ENCODE data around the gene RANBP17.
"Not testable (repeated sequence)": the region's sequence is repeated elsewhere in the genome, so short reads cannot be mapped to it uniquely, and the experiment has no call there.

Gene RANBP17

GRCh38 chr5:170907758-170908157, 45.9 kb downstream of the RANBP17 start:
- no peak overlapping the region for H3K4me3 ChIP-seq (ENCODE audit: low read depth in 1 of 2, low read length in 2 of 2)
- H3K27ac ChIP-seq (ENCODE audit: low read length) = no peak overlapping the region

DNA sequence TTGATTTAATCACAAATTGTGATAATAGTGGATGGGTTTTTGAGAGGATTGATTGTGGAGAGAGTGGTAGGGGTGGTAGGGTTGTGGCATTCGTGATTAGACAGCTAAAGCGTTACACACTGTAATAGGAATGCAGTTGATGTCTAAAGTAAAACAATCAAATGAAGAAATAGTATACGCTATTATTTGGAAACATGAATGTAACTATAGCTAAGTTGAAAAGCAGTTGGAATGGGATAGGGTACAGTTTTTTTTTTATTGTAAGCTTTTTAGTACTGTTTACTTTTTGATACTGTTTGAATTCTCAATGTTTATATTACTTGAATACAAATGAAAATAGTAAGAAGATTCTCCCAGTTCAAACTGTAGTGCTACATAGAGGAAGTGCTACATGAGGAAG, 51.8 kb downstream of the RANBP17 start:
- Histone ChIP-seq H3K4me3 (ENCODE audit: low read depth in 1 of 2, low read length in 2 of 2) (no peak overlapping the region), H3K4me1 (ENCODE audit: control insufficient read depth in 1 of 2, insufficient read depth in 2 of 2, low read length in 2 of 2) (no peaks in the 10 kb centered on the region), H3K36me3 (ENCODE audit: control insufficient read depth in 1 of 2, insufficient read depth in 2 of 2, low read length in 2 of 2) (no peaks in the 10 kb centered on the region), H3K9me3 (ENCODE audit: control insufficient read depth in 1 of 2, low read length in 2 of 2) (no peaks in the 10 kb centered on the region), H3K27ac (ENCODE audit: low read length) (no peak overlapping the region), H3K27me3 (ENCODE audit: low read depth, low read length) (no peaks in the 10 kb centered on the region)

More at GRCh38 chr5:170907758-170908157, 45.9 kb downstream of the RANBP17 start:
- no peaks in the 10 kb centered on the region for H3K4me1 ChIP-seq (ENCODE audit: control insufficient read depth in 1 of 2, insufficient read depth in 2 of 2, low read length in 2 of 2)
- no peaks in the 10 kb centered on the region for H3K27me3 ChIP-seq (ENCODE audit: low read depth, low read length)
- H3K36me3 ChIP-seq (ENCODE audit: control insufficient read depth in 1 of 2, insufficient read depth in 2 of 2, low read length in 2 of 2) = no peaks in the 10 kb centered on the region
- no peaks in the 10 kb centered on the region for H3K9me3 ChIP-seq (ENCODE audit: control insufficient read depth in 1 of 2, low read length in 2 of 2)

DNA sequence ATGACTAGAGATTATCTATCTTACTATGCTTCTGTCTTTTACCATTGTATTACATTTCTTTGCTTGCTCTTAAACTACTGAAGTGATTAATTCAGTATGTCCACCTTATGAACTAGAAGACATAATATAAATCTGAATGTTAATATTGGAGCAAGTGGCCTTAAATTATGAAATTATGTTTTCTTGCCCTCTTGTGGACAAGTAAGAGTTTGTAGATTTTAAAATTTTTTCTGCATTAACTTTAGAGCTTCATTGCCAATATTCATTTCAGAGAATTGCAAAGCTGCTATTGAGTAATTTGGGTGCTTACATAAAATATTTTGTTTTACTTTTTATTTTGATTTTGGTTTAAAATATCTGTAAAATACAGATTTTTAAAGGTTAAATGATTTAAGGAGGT, 55.3 kb downstream of the RANBP17 start:
- Histone ChIP-seq H3K27ac (ENCODE audit: low read length) (no peak overlapping the region), H3K9me3 (ENCODE audit: control insufficient read depth in 1 of 2, low read length in 2 of 2) (no peaks in the 10 kb centered on the region), H3K27me3 (ENCODE audit: low read depth, low read length) (no peaks in the 10 kb centered on the region), H3K4me3 (ENCODE audit: low read depth in 1 of 2, low read length in 2 of 2) (no peak overlapping the region), H3K4me1 (ENCODE audit: control insufficient read depth in 1 of 2, insufficient read depth in 2 of 2, low read length in 2 of 2) (no peaks in the 10 kb centered on the region), H3K36me3 (ENCODE audit: control insufficient read depth in 1 of 2, insufficient read depth in 2 of 2, low read length in 2 of 2) (no peaks in the 10 kb centered on the region)

DNA sequence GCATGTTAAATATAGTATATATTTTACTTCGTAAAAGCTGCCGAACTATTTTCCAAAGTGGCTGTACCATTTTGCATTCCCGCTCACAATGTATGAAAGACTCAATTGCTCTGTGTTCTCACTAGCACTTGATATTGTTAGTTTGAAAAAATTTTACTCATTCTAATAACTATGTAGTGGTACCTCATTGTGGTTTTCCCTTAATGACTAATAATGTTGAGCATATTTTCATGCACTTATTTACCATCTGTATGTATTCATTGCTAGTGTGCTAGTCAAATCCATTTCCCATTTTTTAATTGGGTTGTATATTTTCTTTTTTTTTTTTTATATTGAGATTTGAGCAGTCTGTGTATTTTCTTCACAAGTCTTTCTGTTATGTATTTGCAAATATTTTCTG, 58.4 kb downstream of the RANBP17 start:
- no peaks in the 10 kb centered on the region for H3K4me1 ChIP-seq (ENCODE audit: control insufficient read depth in 1 of 2, insufficient read depth in 2 of 2, low read length in 2 of 2)
- H3K9me3 ChIP-seq (ENCODE audit: control insufficient read depth in 1 of 2, low read length in 2 of 2) = no peaks in the 10 kb centered on the region
- no peaks in the 10 kb centered on the region for H3K27me3 ChIP-seq (ENCODE audit: low read depth, low read length)
- no peak overlapping the region for H3K4me3 ChIP-seq (ENCODE audit: low read depth in 1 of 2, low read length in 2 of 2)
- no peaks in the 10 kb centered on the region for H3K36me3 ChIP-seq (ENCODE audit: control insufficient read depth in 1 of 2, insufficient read depth in 2 of 2, low read length in 2 of 2)
- H3K27ac ChIP-seq (ENCODE audit: low read length) = no peak overlapping the region

GRCh38 chr5:170922331-170922730, 60.5 kb downstream of the RANBP17 start:
- not testable (repeated sequence) for H3K27me3 ChIP-seq (ENCODE audit: low read depth, low read length); H3K4me3 ChIP-seq (ENCODE audit: low read depth in 1 of 2, low read length in 2 of 2); H3K36me3 ChIP-seq (ENCODE audit: control insufficient read depth in 1 of 2, insufficient read depth in 2 of 2, low read length in 2 of 2); H3K4me1 ChIP-seq (ENCODE audit: control insufficient read depth in 1 of 2, insufficient read depth in 2 of 2, low read length in 2 of 2); H3K27ac ChIP-seq (ENCODE audit: low read length); H3K9me3 ChIP-seq (ENCODE audit: control insufficient read depth in 1 of 2, low read length in 2 of 2)

GRCh38 chr5:170923910-170924620, 62.2 kb downstream of the RANBP17 start:
- Histone ChIP-seq H3K9me3 (ENCODE audit: control insufficient read depth in 1 of 2, low read length in 2 of 2) (no peaks in the 10 kb centered on the region), H3K36me3 (ENCODE audit: control insufficient read depth in 1 of 2, insufficient read depth in 2 of 2, low read length in 2 of 2) (no peaks in the 10 kb centered on the region), H3K27ac (ENCODE audit: low read length) (no peak overlapping the region), H3K4me3 (ENCODE audit: low read depth in 1 of 2, low read length in 2 of 2) (no peak overlapping the region), H3K4me1 (ENCODE audit: control insufficient read depth in 1 of 2, insufficient read depth in 2 of 2, low read length in 2 of 2) (no peaks in the 10 kb centered on the region), H3K27me3 (ENCODE audit: low read depth, low read length) (no peaks in the 10 kb centered on the region)

GRCh38 chr5:170935534-170936218, 73.9 kb downstream of the RANBP17 start:
- not testable (repeated sequence) for H3K36me3 ChIP-seq (ENCODE audit: control insufficient read depth in 1 of 2, insufficient read depth in 2 of 2, low read length in 2 of 2); H3K4me1 ChIP-seq (ENCODE audit: control insufficient read depth in 1 of 2, insufficient read depth in 2 of 2, low read length in 2 of 2); H3K27ac ChIP-seq (ENCODE audit: low read length); H3K4me3 ChIP-seq (ENCODE audit: low read depth in 1 of 2, low read length in 2 of 2); H3K27me3 ChIP-seq (ENCODE audit: low read depth, low read length); H3K9me3 ChIP-seq (ENCODE audit: control insufficient read depth in 1 of 2, low read length in 2 of 2)

GRCh38 chr5:170937072-170937471, 75.3 kb downstream of the RANBP17 start:
- H3K27ac ChIP-seq (ENCODE audit: low read length) = no peak overlapping the region
- H3K36me3 ChIP-seq (ENCODE audit: control insufficient read depth in 1 of 2, insufficient read depth in 2 of 2, low read length in 2 of 2) = no peaks in the 10 kb centered on the region
- no peak overlapping the region for H3K4me3 ChIP-seq (ENCODE audit: low read depth in 1 of 2, low read length in 2 of 2)
- no peaks in the 10 kb centered on the region for H3K9me3 ChIP-seq (ENCODE audit: control insufficient read depth in 1 of 2, low read length in 2 of 2)
- H3K27me3 ChIP-seq (ENCODE audit: low read depth, low read length) = no peaks in the 10 kb centered on the region
- no peaks in the 10 kb centered on the region for H3K4me1 ChIP-seq (ENCODE audit: control insufficient read depth in 1 of 2, insufficient read depth in 2 of 2, low read length in 2 of 2)

GRCh38 chr5:170937914-170938313, 76.1 kb downstream of the RANBP17 start:
- Histone ChIP-seq H3K27me3 (ENCODE audit: low read depth, low read length) (no peaks in the 10 kb centered on the region), H3K4me3 (ENCODE audit: low read depth in 1 of 2, low read length in 2 of 2) (no peak overlapping the region), H3K9me3 (ENCODE audit: control insufficient read depth in 1 of 2, low read length in 2 of 2) (no peaks in the 10 kb centered on the region), H3K27ac (ENCODE audit: low read length) (no peak overlapping the region), H3K4me1 (ENCODE audit: control insufficient read depth in 1 of 2, insufficient read depth in 2 of 2, low read length in 2 of 2) (no peaks in the 10 kb centered on the region), H3K36me3 (ENCODE audit: control insufficient read depth in 1 of 2, insufficient read depth in 2 of 2, low read length in 2 of 2) (no peaks in the 10 kb centered on the region)

- Histone ChIP-seq H3K27me3 (ENCODE audit: low read depth, low read length) (no peaks in the 10 kb centered on the region), H3K9me3 (ENCODE audit: control insufficient read depth in 1 of 2, low read length in 2 of 2) (no peaks in the 10 kb centered on the region), H3K4me1 (ENCODE audit: control insufficient read depth in 1 of 2, insufficient read depth in 2 of 2, low read length in 2 of 2) (no peaks in the 10 kb centered on the region), H3K27ac (ENCODE audit: low read length) (no peak overlapping the region), H3K4me3 (ENCODE audit: low read depth in 1 of 2, low read length in 2 of 2) (no peak overlapping the region), H3K36me3 (ENCODE audit: control insufficient read depth in 1 of 2, insufficient read depth in 2 of 2, low read length in 2 of 2) (no peaks in the 10 kb centered on the region)
These were observed 77.4 kb downstream of the RANBP17 start for GRCh38 chr5:170939178-170939577.

- Histone ChIP-seq H3K4me3 (ENCODE audit: low read depth in 1 of 2, low read length in 2 of 2) (no peak overlapping the region), H3K36me3 (ENCODE audit: control insufficient read depth in 1 of 2, insufficient read depth in 2 of 2, low read length in 2 of 2) (no peaks in the 10 kb centered on the region), H3K9me3 (ENCODE audit: control insufficient read depth in 1 of 2, low read length in 2 of 2) (no peaks in the 10 kb centered on the region), H3K27ac (ENCODE audit: low read length) (no peak overlapping the region), H3K4me1 (ENCODE audit: control insufficient read depth in 1 of 2, insufficient read depth in 2 of 2, low read length in 2 of 2) (no peaks in the 10 kb centered on the region), H3K27me3 (ENCODE audit: low read depth, low read length) (no peaks in the 10 kb centered on the region)
These were observed 80.0 kb downstream of the RANBP17 start for GRCh38 chr5:170941788-170942187.

DNA sequence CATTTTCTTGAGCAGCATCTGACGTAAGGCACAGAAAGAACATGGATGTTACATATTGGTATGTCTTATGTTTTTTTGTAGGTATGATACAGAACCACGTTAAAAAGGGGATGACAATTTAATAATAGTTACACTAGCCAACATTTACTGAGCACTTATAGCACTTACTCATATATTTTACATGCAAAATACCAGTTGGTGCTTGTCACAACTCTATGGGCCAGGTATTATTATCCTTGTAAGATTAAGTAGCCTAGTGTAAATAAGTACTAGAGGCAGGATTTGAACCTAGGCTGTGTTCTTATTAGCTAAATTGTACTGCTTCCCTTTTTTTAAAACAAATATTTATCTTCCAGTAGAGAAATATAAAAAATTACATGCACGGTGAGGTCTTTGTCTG, 83.5 kb downstream of the RANBP17 start:
- Histone ChIP-seq H3K27me3 (ENCODE audit: low read depth, low read length) (no peaks in the 10 kb centered on the region), H3K27ac (ENCODE audit: low read length) (no peak overlapping the region), H3K9me3 (ENCODE audit: control insufficient read depth in 1 of 2, low read length in 2 of 2) (no peaks in the 10 kb centered on the region), H3K36me3 (ENCODE audit: control insufficient read depth in 1 of 2, insufficient read depth in 2 of 2, low read length in 2 of 2) (no peaks in the 10 kb centered on the region), H3K4me3 (ENCODE audit: low read depth in 1 of 2, low read length in 2 of 2) (no peak overlapping the region), H3K4me1 (ENCODE audit: control insufficient read depth in 1 of 2, insufficient read depth in 2 of 2, low read length in 2 of 2) (no peaks in the 10 kb centered on the region)

All from muscle layer of duodenum (tissue), 2 donors.